DMS 273 treated with DMSO at 0.1 percent for 48 hours (cell line): ENCODE results near the gene ATP5PD.

Experiments used
- DNase-seq: peaks from one replicate; lab custom pipeline; 2025; lab: John Stamatoyannopoulos, UW

ATP5PD gene

DNA sequence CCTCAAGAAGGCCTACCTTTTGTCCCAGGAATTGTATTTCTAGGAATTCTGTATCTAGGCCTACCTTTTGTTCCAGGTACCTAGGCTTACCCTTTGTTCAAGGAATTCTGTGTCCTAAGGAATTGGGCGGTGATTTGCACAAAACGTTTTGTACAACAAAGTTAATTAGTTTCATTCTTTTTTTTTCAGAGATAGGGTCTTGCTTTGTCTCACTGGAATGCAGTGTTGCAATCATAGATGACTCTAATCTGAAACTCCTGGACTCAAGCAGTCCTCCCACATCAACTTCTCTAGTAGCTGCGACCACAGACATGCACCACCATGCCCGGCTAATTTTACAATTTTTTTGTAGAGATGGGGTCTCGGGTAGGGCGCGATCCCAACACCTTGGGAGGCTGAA is 52.3 kb downstream of the ATP5PD start:
- DNase-seq: no peak

DNA sequence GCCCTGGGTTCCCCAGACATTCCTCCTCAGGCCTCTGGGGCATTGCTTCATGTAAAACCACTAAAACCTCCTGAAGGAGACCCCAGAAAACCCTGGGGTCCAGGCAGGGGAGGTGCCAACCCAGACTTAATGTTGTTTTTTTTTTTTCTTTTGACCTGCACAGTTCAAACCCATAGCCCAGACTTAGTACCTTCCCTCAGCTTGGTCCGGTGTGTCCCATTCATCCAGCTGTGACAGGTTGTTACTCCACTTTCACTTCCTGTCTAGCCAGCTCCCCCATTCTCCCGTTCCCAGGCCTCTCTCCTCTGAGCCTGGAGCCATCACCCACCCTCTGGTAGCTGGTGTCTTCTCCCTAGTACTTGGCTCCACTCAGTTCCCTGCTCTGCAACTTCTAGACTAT is 54.5 kb downstream of the ATP5PD start:
- no peak for DNase-seq

DNA sequence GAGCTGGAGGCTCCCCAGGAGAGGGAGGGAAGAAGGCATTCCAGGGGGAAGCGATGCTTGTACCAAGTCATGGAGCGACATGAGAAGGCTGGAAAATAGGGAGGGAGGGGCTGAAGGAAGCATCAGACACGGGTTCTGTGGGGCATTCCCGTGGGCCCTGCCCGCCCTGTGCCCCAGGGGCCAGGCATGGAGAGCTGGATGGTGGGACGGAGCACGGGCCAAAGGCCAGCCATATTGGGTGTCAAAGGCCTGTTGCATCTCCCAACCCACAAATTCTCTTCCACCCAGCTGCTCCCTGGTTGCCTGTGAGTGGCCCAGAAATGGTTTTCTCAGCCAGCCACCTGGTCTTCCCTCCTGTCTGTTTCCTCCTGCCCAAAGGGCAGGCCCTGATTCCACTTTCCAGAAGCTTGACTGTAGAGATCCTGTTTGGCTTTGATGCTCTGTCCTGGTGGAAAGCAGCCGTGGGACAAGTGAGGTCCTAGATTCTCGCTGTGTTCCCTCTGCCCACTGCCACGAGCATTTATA is 56.1 kb downstream of the ATP5PD start:
- DNase-seq: no peak
